Endodermal cell (in vitro differentiated cells): Measurements from ENCODE around the gene IMPA2. TPM values are rescaled to one million over a fixed set of nuclear protein-coding genes. Genes with fewer than 3 reads are reported as not detected.

Experiments
- DNase-seq: peaks from one replicate; pipeline ENCODE4 v3.0.0-alpha.2; 2017
- H3K27ac ChIP-seq: 2 replicates; pipeline ENCODE4 v1.5.1; 2013; ENCODE audit warnings: mild to moderate bottlenecking, low read depth, low read length, moderate library complexity
- H3K27me3 ChIP-seq: 2 replicates; pipeline ENCODE4 v1.6.1; 2013; ENCODE audit warnings: mild to moderate bottlenecking, low read length, moderate library complexity; ENCODE audit not compliant: insufficient read depth, control insufficient read depth, poor library complexity, severe bottlenecking
- H3K36me3 ChIP-seq: 2 replicates; pipeline ENCODE4 v1.7.0; 2013; ENCODE audit warnings: mild to moderate bottlenecking, low read length, moderate library complexity; ENCODE audit not compliant: control insufficient read depth, insufficient read depth
- H3K4me1 ChIP-seq: one replicate; pipeline ENCODE4 v1.7.0; 2013; ENCODE audit warnings: low read length; ENCODE audit not compliant: control insufficient read depth, insufficient read depth
- H3K4me3 ChIP-seq: 2 replicates; pipeline ENCODE4 v1.5.1; 2013; ENCODE audit warnings: mild to moderate bottlenecking, low read length, moderate library complexity
- H3K9ac ChIP-seq: 2 replicates; pipeline ENCODE4 v1.6.1; 2013; ENCODE audit warnings: mild to moderate bottlenecking, low read length, moderate library complexity; ENCODE audit not compliant: poor library complexity, severe bottlenecking; ENCODE audit errors: extremely low read depth
- H3K9me3 ChIP-seq: 2 replicates; pipeline ENCODE4 v1.6.1; 2013; ENCODE audit warnings: mild to moderate bottlenecking, low read length, moderate library complexity; ENCODE audit not compliant: control insufficient read depth
- H3K27ac Mint-ChIP-seq: 2 replicates; pipeline ENCODE4 v1.8.0; 2020; ENCODE audit warnings: mixed read lengths
- H3K27me3 Mint-ChIP-seq: 2 replicates; pipeline ENCODE4 v1.8.0; 2021; ENCODE audit warnings: mild to moderate bottlenecking, mixed read lengths; ENCODE audit not compliant: insufficient read depth
- H3K36me3 Mint-ChIP-seq: 2 replicates; pipeline ENCODE4 v1.8.0; 2020; ENCODE audit warnings: low read depth, mixed read lengths
- H3K4me1 Mint-ChIP-seq: 2 replicates; pipeline ENCODE4 v1.8.0; 2020; ENCODE audit warnings: mixed read lengths
- H3K4me3 Mint-ChIP-seq: 2 replicates; pipeline ENCODE4 v1.8.0; 2020; ENCODE audit warnings: mild to moderate bottlenecking, moderate library complexity, mixed read lengths
- H3K9me3 Mint-ChIP-seq: 2 replicates; pipeline ENCODE4 v1.8.0; 2020; ENCODE audit warnings: mild to moderate bottlenecking, mixed read lengths
- CTCF ChIP-seq: fragments of 200-600 bp; sonication (generic); conservative IDR thresholded peaks from 2 replicates; pipeline ENCODE4 v1.5.0; 2021; ENCODE audit warnings: antibody characterized with exemption, mild to moderate bottlenecking
- WGBS, 2 experiments: methylation state at CpG; one replicate each; pipeline versions ENCODE4 v1.1.5 to v1.1.7; 2013; ENCODE audit warnings: missing lambda C conversion rate in 2 of 2, mixed read lengths in 1 of 2; ENCODE audit not compliant: insufficient coverage in 1 of 2, insufficient read length in 1 of 2; 5-methylcytosine and 5-hydroxymethylcytosine counted together
- total RNA-seq, 2 donors: library from RNA; stranded (reverse); fragmentation: NEBNext Ultra II Directional in 1 of 2; extraction: Animal tissue kit (Norgen Biotek cat#: 25700) in 1 of 2; gene quantifications; 2 replicates in 1 of 2; 3 replicates in 1 of 2; pipeline ENCODE4 v1.2.1, GENCODE V29; 2021

The IMPA2 gene
- total RNA-seq, 2 donors from 2014 or later = 68.0 to 88.9 TPM

- Histone ChIP-seq H3K27me3 (no peaks in the 10 kb centered on the region), H3K4me3 (no peak overlapping the region), H3K4me1 (no peaks in the 10 kb centered on the region), H3K9me3 (no peaks in the 10 kb centered on the region), H3K36me3 (peaks cover 34% of the 10 kb centered on the region), H3K9ac (no peak overlapping the region), H3K27ac (no peak overlapping the region)
- H3K36me3 Mint-ChIP-seq = peaks cover 59% of the 10 kb centered on the region
- no peak for TF ChIP-seq CTCF
- peak overlapping the region; percentile 61 for H3K27ac Mint-ChIP-seq
- no peaks in the 10 kb centered on the region for H3K27me3 Mint-ChIP-seq
- H3K9me3 Mint-ChIP-seq = no peaks in the 10 kb centered on the region
- H3K4me3 Mint-ChIP-seq = no peak overlapping the region
- 85 to 93% methylated on average over 12 to 17 of the region's 17 CpGs for WGBS, 2 experiments
- no peak for DNase-seq
- no peaks in the 10 kb centered on the region for H3K4me1 Mint-ChIP-seq
Measured at GRCh38 chr18:12014086-12014485, 32.8 kb downstream of the IMPA2 start.

- Histone ChIP-seq H3K27me3 (no peaks in the 10 kb centered on the region), H3K4me1 (no peaks in the 10 kb centered on the region), H3K27ac (no peak overlapping the region), H3K9ac (no peak overlapping the region), H3K4me3 (no peak overlapping the region), H3K36me3 (peaks cover 37% of the 10 kb centered on the region), H3K9me3 (no peaks in the 10 kb centered on the region)
- Mint-ChIP-seq H3K9me3 (no peaks in the 10 kb centered on the region), H3K36me3 (peaks cover 56% of the 10 kb centered on the region), H3K27ac (peak overlapping the region; percentile 61), H3K4me3 (no peak overlapping the region), H3K27me3 (no peaks in the 10 kb centered on the region), H3K4me1 (no peaks in the 10 kb centered on the region)
- DNase-seq = no peak
- no peak for TF ChIP-seq CTCF
- WGBS, 2 experiments = 92 to 98% methylated on average over 14 of the region's 14 CpGs
Measured at GRCh38 chr18:12014521-12015415, 33.5 kb downstream of the IMPA2 start.

GRCh38 chr18:12015416-12016062 lies 34.2 kb downstream of the IMPA2 start:
- Histone ChIP-seq H3K9ac (no peak overlapping the region), H3K36me3 (peaks cover 37% of the 10 kb centered on the region), H3K27ac (no peak overlapping the region), H3K4me1 (no peaks in the 10 kb centered on the region), H3K4me3 (no peak overlapping the region), H3K9me3 (no peaks in the 10 kb centered on the region), H3K27me3 (no peaks in the 10 kb centered on the region)
- no peak for TF ChIP-seq CTCF
- Mint-ChIP-seq H3K27ac (peak overlapping the region; percentile 28), H3K36me3 (peaks cover 54% of the 10 kb centered on the region), H3K4me1 (no peaks in the 10 kb centered on the region), H3K27me3 (no peaks in the 10 kb centered on the region), H3K9me3 (no peaks in the 10 kb centered on the region), H3K4me3 (no peak overlapping the region)
- WGBS, 2 experiments = 91 to 95% methylated on average over 6 to 12 of the region's 13 CpGs
- no peak for DNase-seq
